Subcutaneous adipose tissue (tissue), 4 donors: ENCODE measurements around the gene MRPL49. TPM values are rescaled to one million over a fixed set of nuclear protein-coding genes. Genes with fewer than 3 reads are reported as not detected.

Source experiments
- CTCF ChIP-seq: fragments of 450-650 bp; IDR thresholded peaks from one replicate; pipeline ENCODE4 v1.5.1; 2016; ENCODE audit warnings: low read depth, mild to moderate bottlenecking, control low read depth, antibody characterized with exemption, moderate library complexity
- total RNA-seq, 4 donors: library from RNA; depleted of rRNA; stranded (reverse); fragments of >200 nt; gene quantifications; one replicate each; pipeline ENCODE4 v1.1.0, GENCODE V29; 2016

The MRPL49 gene
- total RNA-seq, 4 donors from 2014 or later = 34.1 to 60.8 (median 48.7) TPM

GRCh38 chr11:65090628-65091027 is 31.5 kb upstream of the MRPL49 start:
- TF ChIP-seq CTCF = no peak

- TF ChIP-seq CTCF = no peak
Observed at GRCh38 chr11:65095427-65095826, 26.7 kb upstream of the MRPL49 start.

GRCh38 chr11:65095974-65096806 is 25.9 kb upstream of the MRPL49 start, which contains the start of gene VPS51:
TSS of gene VPS51 (plus strand) at chr11:65096214. CDS start at chr11:65096251, 37 bp downstream.
- no peak for TF ChIP-seq CTCF

- TF ChIP-seq CTCF = no peak
Observed at GRCh38 chr11:65096926-65097325, 25.2 kb upstream of the MRPL49 start.

GRCh38 chr11:65100674-65101350 is 21.3 kb upstream of the MRPL49 start:
- no peak for TF ChIP-seq CTCF

- TF ChIP-seq CTCF = no peak
Observed at GRCh38 chr11:65102142-65103095, 19.7 kb upstream of the MRPL49 start.
